ENCODE data around the gene FOSB. TPM values are rescaled to one million over a fixed set of nuclear protein-coding genes. Genes with fewer than 3 reads are reported as not detected.
"Not testable (repeated sequence)": the region's sequence is repeated elsewhere in the genome, so short reads cannot be mapped to it uniquely, and the experiment has no call there.

Gene FOSB
- total RNA-seq, 1 donor from 2014 or later: 0.79 TPM

DNA sequence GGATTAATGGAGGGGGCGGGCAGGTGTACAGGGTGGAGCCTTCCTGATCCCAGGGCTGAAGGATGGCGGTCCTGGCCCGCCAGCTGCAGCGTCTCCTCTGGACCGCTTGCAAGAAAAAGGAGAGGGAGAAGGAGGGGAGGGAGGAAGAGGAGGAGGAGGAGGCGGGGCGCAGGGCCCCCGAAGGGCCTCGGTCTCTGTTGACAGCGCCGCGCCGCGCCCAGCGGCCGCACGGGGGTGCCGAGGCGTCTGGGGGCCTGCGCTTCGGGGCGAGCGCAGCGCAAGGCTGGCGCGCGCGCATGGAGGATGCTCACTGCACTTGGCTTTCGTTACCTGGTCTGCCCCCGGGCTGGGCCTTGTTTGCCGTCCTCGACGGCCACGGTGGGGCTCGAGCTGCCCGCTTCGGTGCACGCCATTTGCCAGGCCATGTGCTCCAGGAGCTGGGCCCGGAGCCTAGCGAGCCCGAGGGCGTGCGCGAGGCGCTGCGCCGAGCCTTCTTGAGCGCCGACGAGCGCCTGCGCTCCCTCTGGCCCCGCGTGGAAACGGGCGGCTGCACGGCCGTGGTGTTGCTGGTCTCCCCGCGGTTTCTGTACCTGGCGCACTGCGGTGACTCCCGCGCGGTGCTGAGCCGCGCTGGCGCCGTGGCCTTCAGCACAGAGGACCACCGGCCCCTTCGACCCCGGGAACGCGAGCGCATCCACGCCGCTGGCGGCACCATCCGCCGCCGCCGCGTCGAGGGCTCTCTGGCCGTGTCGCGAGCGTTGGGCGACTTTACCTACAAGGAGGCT, 30.8 kb downstream of the FOSB start, which contains the start of gene PPM1N:
TSS of gene PPM1N (plus strand) at position 33 of the 785 bp plus-strand sequence. CDS start at position 63, 30 bp downstream.
- DNase-seq (peak; percentile 59), ATAC-seq (peak; percentile 4)
- intact Hi-C loops (cut with micrococcal nuclease): no loop called here

DNA sequence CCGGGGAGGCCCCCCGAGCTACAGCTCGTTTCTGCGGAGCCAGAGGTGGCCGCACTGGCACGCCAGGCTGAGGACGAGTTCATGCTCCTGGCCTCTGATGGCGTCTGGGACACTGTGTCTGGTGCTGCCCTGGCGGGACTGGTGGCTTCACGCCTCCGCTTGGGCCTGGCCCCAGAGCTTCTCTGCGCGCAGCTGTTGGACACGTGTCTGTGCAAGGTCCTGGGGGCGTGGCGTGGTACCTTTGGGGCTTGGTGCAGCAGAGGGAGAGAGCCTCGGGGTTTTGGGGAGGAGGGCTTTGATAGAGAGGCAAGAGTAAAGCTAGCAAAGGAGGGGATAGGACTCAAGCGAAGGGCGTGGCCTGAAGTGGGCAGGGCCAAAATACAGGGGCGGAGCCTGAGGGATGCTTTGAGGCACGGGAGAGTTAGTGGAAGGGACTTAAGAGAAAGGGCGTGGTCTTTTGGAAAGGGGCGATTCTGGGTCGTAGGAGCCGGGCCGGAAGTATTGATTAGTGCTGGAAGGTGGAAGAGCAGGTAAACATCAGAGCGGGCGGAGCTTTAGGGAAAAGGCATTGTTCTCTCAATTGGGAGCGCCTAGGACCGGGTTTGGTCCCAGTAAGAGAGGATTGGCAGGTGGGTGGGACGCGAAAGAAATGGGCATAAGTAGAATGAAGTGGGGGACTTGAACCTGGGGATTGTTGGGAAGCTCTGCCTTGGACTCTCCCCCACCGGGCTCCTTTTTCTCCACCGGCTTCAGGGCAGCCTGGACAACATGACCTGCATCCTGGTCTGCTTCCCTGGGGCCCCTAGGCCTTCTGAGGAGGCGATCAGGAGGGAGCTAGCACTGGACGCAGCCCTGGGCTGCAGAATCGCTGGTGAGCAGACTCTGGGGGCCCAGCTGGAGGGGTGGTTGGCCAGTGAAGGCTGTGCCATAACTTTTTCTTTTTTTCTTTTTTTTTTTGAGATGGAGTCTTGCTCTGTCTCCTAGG, 31.7 kb downstream of the FOSB start:
- intact Hi-C loops (cut with micrococcal nuclease): no loop called here
- peak; percentile 3 for ATAC-seq
- peak; percentile 57 for DNase-seq

DNA sequence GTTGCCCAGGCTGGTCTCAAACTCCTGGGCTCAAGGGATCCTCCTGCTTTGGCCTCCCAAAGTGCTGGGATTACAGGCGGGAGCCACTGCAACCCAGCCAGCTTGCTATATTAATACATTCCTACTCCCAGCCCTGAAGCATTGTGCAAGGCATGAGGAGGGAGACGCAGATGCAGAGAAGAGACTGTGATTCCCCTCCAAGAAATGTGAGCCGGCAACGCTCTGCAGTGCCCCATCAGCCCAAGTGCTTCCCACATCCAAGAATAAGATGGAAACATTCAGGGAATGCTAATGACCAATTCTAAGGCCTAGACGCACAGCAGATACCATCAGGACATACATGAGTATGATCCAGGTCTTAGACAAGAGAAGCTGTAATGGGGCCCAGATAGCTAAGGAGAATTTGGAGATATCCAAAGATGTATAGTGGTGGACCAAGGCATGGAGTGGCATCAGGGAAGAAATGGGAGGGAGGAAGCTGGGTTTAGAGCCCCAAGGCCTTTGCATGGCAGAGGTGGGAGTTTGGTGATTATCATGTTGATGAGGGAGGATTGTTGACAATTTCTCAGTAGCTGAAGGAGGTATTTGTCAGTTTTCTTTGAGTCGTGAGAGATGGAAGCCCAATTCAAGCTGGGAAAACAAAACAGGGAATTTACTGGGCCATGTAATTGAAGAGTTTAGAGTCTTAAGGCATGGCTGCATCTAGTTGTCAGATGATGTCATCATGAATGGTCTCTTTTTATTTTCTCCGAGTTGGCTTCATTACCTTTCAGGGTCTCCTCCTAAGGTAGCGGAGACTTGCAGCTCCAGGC, 33.3 kb downstream of the FOSB start:
- ATAC-seq (no peak), DNase-seq (no peak)
- intact Hi-C loops (cut with micrococcal nuclease): no loop called here

DNA sequence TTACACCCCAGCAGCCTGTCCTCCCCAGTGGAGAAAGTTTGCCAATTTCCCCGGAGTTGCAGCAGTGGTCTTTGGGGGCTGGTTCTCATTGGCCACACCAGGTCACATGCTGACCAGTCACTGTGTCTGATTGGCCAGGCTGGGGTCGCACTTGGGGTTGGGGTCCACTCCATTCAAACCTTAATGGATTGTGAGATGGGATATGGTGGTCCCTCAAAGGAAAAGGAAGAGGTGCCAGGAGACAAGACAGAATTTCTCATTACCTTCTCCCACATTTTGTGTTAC, 33.9 kb downstream of the FOSB start:
- intact Hi-C loops (cut with micrococcal nuclease): no loop called here
- no peak for DNase-seq
- no peak for ATAC-seq

DNA sequence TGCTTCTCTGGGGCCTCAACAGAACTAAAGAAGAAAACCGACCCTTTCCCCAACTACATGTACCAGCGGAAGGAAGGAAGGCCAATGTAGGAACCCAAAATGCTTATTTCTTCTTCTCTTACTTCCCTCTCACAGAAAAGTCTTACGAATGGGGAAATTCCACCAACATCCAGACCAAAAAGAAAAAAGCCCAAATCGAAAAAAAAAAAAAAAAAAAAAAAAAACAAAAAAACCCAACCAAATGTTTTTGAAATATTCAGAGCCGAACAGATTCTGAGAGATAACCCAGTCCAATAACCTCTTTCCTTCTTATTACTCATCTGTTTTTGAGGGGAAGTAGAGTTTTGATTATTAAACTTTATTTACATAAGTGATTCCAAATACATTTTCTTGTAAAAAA, 34.3 kb downstream of the FOSB start:
- no peak for DNase-seq
- intact Hi-C loops (cut with micrococcal nuclease): no loop called here
- ATAC-seq: no peak

DNA sequence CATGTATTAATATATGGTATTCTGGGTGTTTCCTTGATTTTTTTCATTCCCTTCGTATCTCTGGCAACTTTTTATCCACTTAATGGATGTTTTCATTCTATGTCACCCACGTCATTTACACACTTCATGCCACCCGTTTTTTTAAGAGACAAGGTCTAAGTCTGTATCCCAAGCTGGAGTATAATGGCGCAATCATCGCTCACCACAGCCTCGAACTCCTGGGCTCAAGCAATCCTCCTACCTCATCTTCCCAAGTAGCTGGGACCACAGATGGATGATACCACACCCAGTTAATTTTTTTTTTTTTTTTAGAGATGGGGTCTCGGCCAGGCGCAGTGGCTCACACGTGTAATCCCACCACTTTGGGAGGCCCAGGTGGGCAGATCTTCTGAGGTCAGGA, 36.1 kb downstream of the FOSB start:
- ATAC-seq: no peak
- DNase-seq: no peak
- intact Hi-C loops (cut with micrococcal nuclease): no loop called here

DNA sequence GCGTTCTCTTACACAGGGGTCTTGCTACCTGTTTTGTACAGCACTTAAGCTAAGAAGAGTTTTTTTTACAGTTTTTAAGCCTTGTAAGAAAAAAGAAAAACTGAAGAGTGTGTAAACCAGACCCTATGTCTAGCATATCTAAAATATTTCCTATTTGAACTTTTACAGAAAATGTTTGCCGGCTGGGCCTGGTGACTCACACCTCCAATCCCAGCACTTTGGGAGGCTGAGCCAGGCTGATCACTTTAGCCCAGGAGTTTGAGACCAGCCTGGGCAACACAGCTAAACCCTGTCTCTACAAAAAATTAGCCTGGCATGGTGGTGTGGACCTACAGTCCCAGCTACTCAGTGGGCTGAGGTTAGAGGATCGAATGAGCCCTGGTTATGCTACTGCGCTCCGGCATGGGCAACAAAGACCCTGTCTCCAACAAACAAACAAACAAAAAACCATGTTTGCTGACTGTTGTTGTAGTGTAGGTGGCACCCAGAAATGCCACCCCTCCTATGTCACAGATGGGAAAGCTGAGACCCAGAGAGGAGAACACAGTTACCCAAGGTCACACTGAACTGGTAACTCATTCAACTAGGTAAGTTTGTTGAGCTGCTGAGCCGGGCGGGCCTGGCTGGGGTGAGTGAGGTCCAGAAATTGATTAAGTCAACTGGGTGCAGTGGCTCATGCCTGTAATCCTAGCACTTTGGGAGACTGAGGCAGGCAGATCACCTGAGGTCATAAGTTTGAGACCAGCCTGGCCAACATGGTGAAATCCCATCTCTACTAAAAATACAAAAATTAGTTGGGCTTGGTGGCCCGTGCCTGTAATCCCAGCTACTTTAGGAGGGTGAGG, 37.6 kb downstream of the FOSB start:
- DNase-seq: no peak
- ATAC-seq: no peak
- intact Hi-C loops (cut with micrococcal nuclease): no loop called here

DNA sequence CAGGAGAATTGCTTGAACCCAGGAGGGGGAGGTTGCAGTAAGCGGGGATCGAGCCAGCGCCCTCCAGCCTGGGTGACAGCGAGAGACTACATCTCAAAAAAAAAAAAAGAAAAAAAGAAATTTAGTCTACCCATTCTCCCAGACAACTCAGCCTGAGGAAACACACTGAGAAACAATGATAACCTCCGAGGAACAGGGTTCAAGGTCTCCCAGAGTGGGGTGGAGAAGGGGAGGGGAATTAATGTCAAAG, 38.1 kb downstream of the FOSB start:
- no peak for ATAC-seq
- intact Hi-C loops (cut with micrococcal nuclease): no loop called here
- DNase-seq: no peak

DNA sequence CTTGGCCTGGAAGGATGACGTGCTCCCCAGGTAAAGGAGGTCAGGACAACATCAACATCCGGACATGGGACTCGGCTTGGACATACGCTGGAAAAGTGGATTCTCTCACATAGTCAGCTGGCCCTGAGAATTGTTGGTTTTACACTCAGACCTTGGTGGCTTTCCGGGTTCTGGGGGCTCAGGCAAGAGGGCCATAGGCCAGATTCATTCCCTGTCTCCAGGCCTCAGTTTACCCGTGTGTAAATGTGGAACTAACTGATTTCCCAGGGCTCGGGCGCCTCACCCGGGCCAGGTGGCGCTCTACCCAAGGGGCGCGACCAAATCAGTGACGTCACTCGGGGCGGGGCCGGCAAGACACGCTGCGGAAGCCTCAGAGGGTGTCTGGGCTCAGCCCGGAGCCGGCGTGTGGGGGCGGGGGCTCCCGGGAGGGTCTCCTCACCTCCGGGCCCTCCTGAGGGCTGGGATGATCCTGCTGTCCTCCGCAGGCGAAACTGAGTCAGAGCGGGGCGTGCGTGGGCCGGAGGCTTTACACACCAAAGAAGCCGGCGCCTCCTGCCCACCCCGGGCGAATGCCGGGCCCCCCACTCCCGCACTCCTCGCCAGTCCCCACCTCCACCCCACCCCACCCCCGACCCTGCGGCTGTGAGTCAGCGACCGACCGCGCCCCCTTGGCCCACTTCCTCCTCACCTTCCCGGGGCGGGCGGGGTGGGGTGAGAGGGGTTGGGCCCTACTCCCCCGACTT, 38.6 kb downstream of the FOSB start:
- peak; percentile 97 for DNase-seq
- ATAC-seq: peak; percentile 85
- intact Hi-C loops (cut with micrococcal nuclease): no loop called here

DNA sequence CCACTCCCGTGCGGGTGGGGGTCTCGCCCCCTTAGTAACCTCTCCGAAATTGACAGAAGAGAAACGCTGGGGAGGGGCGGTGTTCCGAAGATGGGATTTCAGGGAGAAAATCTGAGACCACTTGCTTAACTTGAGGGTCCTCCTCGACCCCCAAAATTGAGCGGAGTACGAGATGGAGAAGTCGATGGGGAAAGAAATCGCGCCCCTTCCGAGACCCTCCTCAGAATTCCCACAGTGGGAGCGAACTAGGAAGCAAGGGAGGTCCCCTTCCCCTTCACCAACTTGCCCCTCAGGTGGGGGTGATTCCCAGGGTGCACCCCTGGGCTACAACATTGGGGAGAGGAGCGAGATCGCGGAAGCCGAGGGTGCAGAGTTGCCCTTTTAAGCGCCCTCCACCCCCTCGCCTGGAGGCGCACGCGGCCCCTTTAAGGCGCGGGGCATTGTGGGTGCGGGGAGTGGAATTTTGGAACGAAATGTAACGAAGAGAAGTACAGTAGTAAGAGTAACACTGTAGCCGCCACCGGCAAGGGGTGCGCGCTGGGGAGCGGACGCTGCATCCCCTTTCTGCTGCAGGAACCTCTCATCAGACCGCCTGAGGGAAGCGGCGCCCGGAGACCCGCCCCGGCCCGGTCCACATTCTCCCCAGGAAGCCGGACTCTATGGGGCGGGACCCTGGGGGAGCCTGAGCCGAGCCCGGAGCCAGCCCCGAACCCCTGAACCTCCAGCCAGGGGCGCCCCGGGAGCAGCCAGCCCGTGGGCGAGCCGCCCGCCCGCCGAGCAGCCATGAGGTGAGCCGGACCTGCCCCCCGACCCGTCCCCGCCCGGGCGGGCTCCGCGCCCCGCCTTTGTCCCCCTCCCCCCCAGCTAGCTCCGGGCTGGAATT, 39.4 kb downstream of the FOSB start, which contains the start of gene VASP:
TSS of gene VASP (plus strand) at position 491 of the 883 bp plus-strand sequence. CDS start at position 784, 293 bp downstream.
- ATAC-seq (peak; percentile 84), DNase-seq (peak; percentile 90)
- intact Hi-C loops (cut with micrococcal nuclease): no loop called here

DNA sequence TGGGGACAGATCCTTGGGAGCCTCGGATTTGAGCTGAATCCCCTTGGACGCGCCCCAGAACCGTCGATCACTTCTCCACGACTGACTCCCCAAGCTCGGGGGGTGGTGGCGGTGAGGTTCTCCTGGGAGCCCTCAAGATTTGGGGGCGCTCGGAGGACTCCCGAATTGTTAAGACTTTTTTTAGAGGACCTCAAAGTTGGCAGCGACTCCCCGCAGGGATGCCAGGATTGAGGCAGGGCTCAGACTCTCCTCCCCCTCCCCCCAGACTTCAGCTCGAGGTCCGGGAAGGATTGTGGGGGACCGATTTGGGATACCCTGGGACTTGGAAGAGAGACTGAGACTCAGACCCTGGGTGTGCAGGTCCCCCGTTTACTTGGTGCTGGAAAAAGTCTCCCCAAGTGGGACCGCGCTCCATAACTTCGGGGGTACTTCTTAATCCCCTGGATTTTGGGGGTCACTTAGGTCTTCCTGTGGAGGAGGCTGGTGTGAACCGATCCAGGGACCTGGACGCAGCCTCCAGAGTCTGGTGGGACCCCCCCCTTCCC, 40.1 kb downstream of the FOSB start:
- ATAC-seq (no peak), DNase-seq (no peak)
- intact Hi-C loops (cut with micrococcal nuclease): no loop called here

DNA sequence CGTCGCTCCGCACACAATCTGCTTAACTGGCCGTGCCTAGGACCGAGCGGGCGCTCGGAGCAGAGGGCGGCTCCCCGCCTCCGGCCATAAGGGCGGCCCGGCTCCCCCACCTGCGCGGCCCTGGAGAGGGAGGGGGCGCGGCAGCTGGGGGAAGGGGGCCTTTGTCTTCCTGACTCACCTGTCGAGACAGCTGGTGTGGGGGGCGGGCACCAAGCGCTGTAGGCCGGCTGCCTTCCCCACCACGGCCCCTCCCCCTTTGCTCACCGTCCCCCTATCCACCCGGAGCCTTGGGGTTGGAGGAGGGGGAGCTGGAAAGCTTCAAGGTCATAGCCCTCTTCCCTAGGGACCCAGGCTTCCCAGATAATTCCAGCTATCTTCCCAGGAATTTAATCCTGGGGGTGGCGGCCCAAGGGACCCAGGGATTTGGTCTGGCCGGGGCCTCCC, 40.6 kb downstream of the FOSB start:
- DNase-seq (peak; percentile 67), ATAC-seq (peak; percentile 4)
- intact Hi-C loops (cut with micrococcal nuclease): no loop called here

DNA sequence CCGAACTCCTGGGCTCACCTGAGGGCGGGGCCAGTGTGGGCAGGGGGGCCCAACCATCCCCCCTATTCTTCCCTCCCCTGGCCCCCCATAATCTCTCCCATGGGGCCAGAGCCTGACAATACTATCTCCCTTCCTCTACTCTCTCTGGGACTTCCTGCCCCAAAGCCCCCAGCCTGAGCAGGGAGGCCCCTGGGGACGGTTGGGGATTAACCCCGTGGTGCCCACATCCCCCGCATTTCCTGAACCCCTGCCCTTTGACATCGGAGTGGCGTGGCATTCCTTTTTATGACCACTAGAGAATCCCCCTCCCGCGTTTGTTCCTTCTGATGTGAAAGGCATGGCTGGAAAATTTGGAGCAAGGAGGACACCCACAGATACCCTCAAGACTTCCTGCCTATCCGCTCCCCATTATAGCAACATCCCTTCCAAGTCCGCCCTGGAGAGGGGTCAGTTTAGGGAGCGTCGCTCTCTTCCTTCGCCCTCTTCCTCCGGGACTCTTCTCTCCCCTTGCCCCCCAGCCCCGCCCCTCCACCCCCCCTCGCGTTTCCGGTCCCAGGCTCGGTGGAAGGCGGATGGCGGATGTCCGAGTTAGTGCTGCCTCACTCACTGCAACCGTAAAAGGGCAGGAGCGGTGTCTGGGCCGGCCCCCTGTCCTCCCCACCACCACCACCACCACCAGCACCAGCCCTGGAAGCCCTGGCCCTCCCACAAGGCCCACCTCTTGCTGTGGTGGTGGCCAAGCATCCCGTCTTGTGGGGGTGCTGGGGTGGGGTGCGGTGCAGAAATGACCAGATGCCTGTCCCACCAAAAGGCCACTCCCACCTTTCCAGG, 41.3 kb downstream of the FOSB start:
- peak; percentile 46 for ATAC-seq
- intact Hi-C loops (cut with micrococcal nuclease): no loop called here
- peak; percentile 81 for DNase-seq

DNA sequence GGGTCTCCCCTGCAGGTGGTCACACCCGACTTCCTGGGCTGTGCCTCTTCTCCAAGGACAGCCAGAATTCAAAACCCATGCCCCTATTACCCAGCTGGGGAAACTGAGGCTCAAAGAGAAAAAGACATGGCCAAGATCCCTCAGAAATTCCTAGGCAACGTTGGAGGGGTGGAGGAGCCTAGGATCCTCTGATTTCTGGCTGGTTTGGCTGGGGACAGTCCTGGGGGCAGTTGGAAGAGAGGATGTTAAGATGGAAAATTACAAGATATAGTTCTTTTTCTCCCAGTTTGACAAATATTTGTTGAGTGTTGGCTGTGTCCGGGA, 41.9 kb downstream of the FOSB start:
- ATAC-seq (no peak), DNase-seq (no peak)
- intact Hi-C loops (cut with micrococcal nuclease): no loop called here

DNA sequence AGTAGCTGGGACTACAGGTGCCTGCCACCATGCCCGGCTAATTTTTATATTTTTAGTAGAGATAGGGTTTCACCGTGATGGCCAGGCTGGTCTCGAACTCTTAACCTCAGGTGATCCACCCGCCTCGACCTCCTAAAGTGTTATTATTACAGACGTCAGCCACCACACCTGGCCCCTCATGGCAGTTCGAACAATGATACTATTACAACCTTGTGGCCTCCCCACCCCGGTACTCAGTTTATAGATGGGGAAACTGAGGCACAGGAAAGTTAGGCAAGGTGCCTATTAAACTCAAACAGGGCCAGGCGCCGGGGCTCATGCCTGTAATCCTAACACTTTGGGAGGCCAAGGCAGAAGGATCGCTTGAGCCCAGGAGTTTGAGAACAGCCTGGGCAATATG, 42.6 kb downstream of the FOSB start:
- ATAC-seq; intact Hi-C loops (cut with micrococcal nuclease); DNase-seq: not testable (repeated sequence)

DNA sequence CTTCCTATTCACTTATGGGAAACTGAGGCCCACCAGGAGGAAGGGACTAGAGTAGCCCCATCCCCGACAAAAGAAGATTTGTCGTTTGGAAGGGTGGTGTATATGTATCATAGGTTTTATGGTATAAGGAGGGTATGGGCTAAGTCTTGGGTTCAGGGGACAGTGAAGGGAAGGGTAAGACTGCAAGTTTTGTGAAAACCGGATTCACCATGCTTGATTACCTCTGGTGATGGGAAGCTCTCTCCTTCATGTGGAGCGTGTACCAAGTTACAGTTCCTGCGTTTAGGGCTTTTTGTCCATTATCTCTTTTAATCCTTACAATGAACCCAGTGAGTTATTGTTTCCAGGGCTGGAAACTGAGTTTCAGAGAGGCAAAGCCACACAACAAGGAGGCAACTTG, 43.3 kb downstream of the FOSB start:
- ATAC-seq: no peak
- no peak for DNase-seq
- intact Hi-C loops (cut with micrococcal nuclease): no loop called here
